SU-DHL-6 (cell line): ENCODE data around the gene GRM7.

Source experiments
- H2AFZ ChIP-seq: fragments of 200-600 bp; sonication (generic); 2 replicates; pipeline ENCODE4 v1.6.1; 2014; ENCODE audit warnings: low read depth, mild to moderate bottlenecking, moderate library complexity, mixed read lengths, antibody characterized with exemption, low read length; ENCODE audit not compliant: severe bottlenecking
- H3F3A ChIP-seq: fragments of 200-600 bp; shearing (Covaris generic); 2 replicates; pipeline ENCODE4 v1.6.0; 2016; ENCODE audit warnings: antibody characterized with exemption, mild to moderate bottlenecking; ENCODE audit not compliant: insufficient read depth
- H3K27ac ChIP-seq: fragments of 200-600 bp; sonication (generic); 2 replicates; pipeline ENCODE4 v1.5.1; 2016; ENCODE audit warnings: low read depth, mild to moderate bottlenecking, low read length, moderate library complexity, mixed read lengths
- H3K27me3 ChIP-seq: fragments of 200-600 bp; sonication (generic), shearing (Covaris generic); 2 replicates; pipeline ENCODE4 v1.6.0; 2014; ENCODE audit warnings: mild to moderate bottlenecking, low read length
- H3K36me3 ChIP-seq: fragments of 200-600 bp; sonication (generic); 2 replicates; pipeline ENCODE4 v1.6.1; 2014; ENCODE audit warnings: mild to moderate bottlenecking, low read length, mixed read lengths
- H3K4me2 ChIP-seq: fragments of 300-600, 200-600 bp; shearing (Covaris generic), sonication (generic); 2 replicates; pipeline ENCODE4 v1.6.0; 2014; ENCODE audit warnings: low read length, low read depth, mild to moderate bottlenecking; ENCODE audit not compliant: poor library complexity, severe bottlenecking
- H3K4me3 ChIP-seq: fragments of 200-600 bp; sonication (generic); 2 replicates; pipeline ENCODE4 v1.5.1; 2014; ENCODE audit warnings: antibody characterized with exemption, low read length, mild to moderate bottlenecking, mixed read lengths; ENCODE audit not compliant: insufficient read depth, poor library complexity, severe bottlenecking
- H3K79me2 ChIP-seq: fragments of 200-600 bp; sonication (generic); 2 replicates; pipeline ENCODE4 v1.6.1; 2014; ENCODE audit warnings: mild to moderate bottlenecking, low read length, moderate library complexity; ENCODE audit not compliant: insufficient read depth
- H3K9ac ChIP-seq: fragments of 200-600 bp; sonication (generic); 2 replicates; pipeline ENCODE4 v1.7.0; 2014; ENCODE audit warnings: mild to moderate bottlenecking, low read length
- H3K9me2 ChIP-seq: fragments of 200-600 bp; sonication (generic); replicated peaks from 2 replicates; pipeline ENCODE4 v1.6.1; 2014; ENCODE audit warnings: low read length; ENCODE audit not compliant: insufficient read depth
- H3K9me3 ChIP-seq: fragments of 200-600 bp; sonication (generic); 2 replicates; pipeline ENCODE4 v1.6.1; 2014; ENCODE audit warnings: low read length, mixed read lengths; ENCODE audit not compliant: insufficient read depth
- H4K20me1 ChIP-seq: fragments of 200-600 bp; sonication (generic); 2 replicates; pipeline ENCODE4 v1.6.1; 2014; ENCODE audit warnings: low read depth, mild to moderate bottlenecking, antibody characterized with exemption, low read length, moderate library complexity, mixed read lengths
- CTCF ChIP-seq: fragments of 200-600 bp; sonication (generic); IDR thresholded peaks from one replicate; pipeline ENCODE4 v1.5.1; 2017; ENCODE audit warnings: antibody characterized with exemption, mild to moderate bottlenecking, low read length, moderate library complexity; ENCODE audit not compliant: insufficient read depth, poor library complexity, severe bottlenecking
- EZH2phosphoT487 ChIP-seq: fragments of 200-600 bp; sonication (generic), shearing (Covaris generic); conservative IDR thresholded peaks from 2 replicates; pipeline ENCODE4 v1.6.1; 2018; ENCODE audit warnings: mild to moderate bottlenecking, antibody characterized with exemption, low read length, moderate library complexity, mixed read lengths

The GRM7 gene

GRCh38 chr3:6935970-6936369, 75.1 kb downstream of the GRM7 start:
- H2AFZ ChIP-seq: no peak overlapping the region
- no peaks in the 10 kb centered on the region for H3F3A ChIP-seq
- no peak overlapping the region for H3K9ac ChIP-seq
- TF ChIP-seq CTCF: no peak
- TF ChIP-seq EZH2phosphoT487: no peak
- H3K9me3 ChIP-seq: no peaks in the 10 kb centered on the region
- H3K79me2 ChIP-seq: no peaks in the 10 kb centered on the region
- H3K27ac ChIP-seq: no peak overlapping the region
- no peaks in the 10 kb centered on the region for H3K9me2 ChIP-seq
- H4K20me1 ChIP-seq: no peaks in the 10 kb centered on the region
- H3K4me2 ChIP-seq: no peak overlapping the region
- no peak overlapping the region for H3K4me3 ChIP-seq
- no peaks in the 10 kb centered on the region for H3K36me3 ChIP-seq
- H3K27me3 ChIP-seq: no peaks in the 10 kb centered on the region

DNA sequence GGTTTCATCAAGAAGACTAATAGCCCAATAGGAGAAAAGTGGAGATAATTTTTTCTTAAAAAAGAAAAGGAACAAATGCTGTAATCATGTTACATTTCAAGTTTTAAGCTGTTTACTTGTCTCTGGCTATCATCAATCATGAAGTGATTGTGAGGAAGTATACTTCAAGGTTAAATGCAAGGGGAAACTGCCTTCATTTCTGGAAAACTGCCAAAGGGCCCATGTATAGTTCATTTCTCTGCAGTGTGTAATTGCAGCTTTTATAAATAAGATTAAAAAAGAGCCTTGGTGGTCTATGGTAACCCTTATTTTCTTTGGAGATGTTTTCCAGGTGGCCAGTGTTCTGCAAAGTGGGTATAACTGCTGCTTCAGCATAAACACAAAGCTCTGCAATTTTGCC, 101.9 kb downstream of the GRM7 start:
- Histone ChIP-seq H3K9ac (no peak overlapping the region), H3K9me3 (no peaks in the 10 kb centered on the region), H3F3A (no peaks in the 10 kb centered on the region), H3K9me2 (no peaks in the 10 kb centered on the region), H2AFZ (no peak overlapping the region), H3K79me2 (no peaks in the 10 kb centered on the region), H3K27me3 (no peaks in the 10 kb centered on the region), H3K4me2 (no peak overlapping the region), H4K20me1 (no peaks in the 10 kb centered on the region), H3K27ac (no peak overlapping the region), H3K4me3 (no peak overlapping the region), H3K36me3 (no peaks in the 10 kb centered on the region)
- no peak for TF ChIP-seq EZH2phosphoT487
- TF ChIP-seq CTCF: no peak

- no peak overlapping the region for H3K27ac ChIP-seq
- H2AFZ ChIP-seq: no peak overlapping the region
- no peaks in the 10 kb centered on the region for H3F3A ChIP-seq
- no peaks in the 10 kb centered on the region for H4K20me1 ChIP-seq
- no peaks in the 10 kb centered on the region for H3K9me3 ChIP-seq
- H3K4me3 ChIP-seq: no peak overlapping the region
- TF ChIP-seq EZH2phosphoT487 (no peak), CTCF (no peak)
- H3K27me3 ChIP-seq: no peaks in the 10 kb centered on the region
- no peak overlapping the region for H3K4me2 ChIP-seq
- H3K9me2 ChIP-seq: no peaks in the 10 kb centered on the region
- no peaks in the 10 kb centered on the region for H3K36me3 ChIP-seq
- no peaks in the 10 kb centered on the region for H3K79me2 ChIP-seq
- no peak overlapping the region for H3K9ac ChIP-seq
Observed at GRCh38 chr3:6965881-6966280, 105.0 kb downstream of the GRM7 start.

DNA sequence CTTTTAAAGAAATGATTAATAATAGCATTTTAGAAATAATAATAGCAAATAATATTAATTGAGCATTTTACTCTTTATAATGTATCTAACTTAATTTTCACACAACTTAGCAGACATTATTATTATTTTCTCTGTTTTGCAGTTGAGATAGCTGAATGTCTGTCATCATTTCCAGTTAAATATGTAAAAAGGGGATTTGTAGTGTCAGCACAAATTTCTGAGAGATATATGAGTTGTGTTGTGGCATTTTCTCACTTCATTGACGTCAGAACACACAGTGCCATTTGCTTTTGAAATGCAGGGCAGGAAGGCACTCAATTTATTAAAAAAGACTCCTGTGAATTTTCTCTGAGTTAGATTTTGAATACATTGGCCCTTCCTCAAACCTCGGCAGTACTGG, 111.0 kb downstream of the GRM7 start:
- no peaks in the 10 kb centered on the region for H3K9me2 ChIP-seq
- TF ChIP-seq EZH2phosphoT487: no peak
- no peak for TF ChIP-seq CTCF
- no peak overlapping the region for H3K9ac ChIP-seq
- no peak overlapping the region for H2AFZ ChIP-seq
- no peaks in the 10 kb centered on the region for H3F3A ChIP-seq
- no peaks in the 10 kb centered on the region for H3K9me3 ChIP-seq
- no peaks in the 10 kb centered on the region for H3K27me3 ChIP-seq
- H3K4me2 ChIP-seq: no peak overlapping the region
- H4K20me1 ChIP-seq: no peaks in the 10 kb centered on the region
- H3K27ac ChIP-seq: no peak overlapping the region
- H3K36me3 ChIP-seq: no peaks in the 10 kb centered on the region
- H3K4me3 ChIP-seq: no peak overlapping the region
- no peaks in the 10 kb centered on the region for H3K79me2 ChIP-seq
